ENCODE measurements around the gene DNPEP. TPM values are rescaled to one million over a fixed set of nuclear protein-coding genes. Genes with fewer than 3 reads are reported as not detected.
A peak's percentile ranks its signal among the peaks of the same experiment; 100 is the strongest.

Gene DNPEP
- total RNA-seq, 2 experiments from 2014 or later: 58.1 to 59.7 TPM

DNA sequence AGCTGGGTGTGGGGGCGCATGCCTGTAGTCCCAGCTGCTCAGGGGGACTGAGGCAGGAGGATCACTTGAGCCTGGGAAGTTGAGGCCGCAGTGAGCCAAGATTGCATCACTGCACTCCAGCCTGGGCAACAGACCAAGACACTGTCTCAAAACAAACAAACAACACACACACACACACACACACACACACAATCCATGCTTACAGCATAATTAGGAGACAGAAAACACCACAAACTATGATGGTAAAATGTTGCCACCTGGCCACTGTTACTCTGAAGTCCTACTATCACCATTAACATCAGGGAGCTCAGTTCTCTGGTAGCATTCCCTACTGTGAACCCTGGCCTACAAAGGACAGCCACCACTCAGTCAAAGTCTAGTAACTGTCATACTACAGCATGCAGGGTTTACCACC, 18.3 kb downstream of the DNPEP start:
- no peaks in the 10 kb centered on the region for H3K9me3 Mint-ChIP-seq (ENCODE audit: insufficient read depth)
- H3K4me3 Mint-ChIP-seq: no peak overlapping the region
- DNase-seq (no peak), ATAC-seq (no peak)
- H3K27me3 Mint-ChIP-seq (ENCODE audit: low read depth): no peaks in the 10 kb centered on the region
- ChIA-PET CTCF (no interaction called here), POLR2A (no interaction called here)
- no peak overlapping the region for H3K27ac Mint-ChIP-seq
- H3K4me1 Mint-ChIP-seq (ENCODE audit: low read depth): no peaks in the 10 kb centered on the region
- peaks cover 11% of the 10 kb centered on the region for H3K36me3 Mint-ChIP-seq (ENCODE audit: low read depth)

DNA sequence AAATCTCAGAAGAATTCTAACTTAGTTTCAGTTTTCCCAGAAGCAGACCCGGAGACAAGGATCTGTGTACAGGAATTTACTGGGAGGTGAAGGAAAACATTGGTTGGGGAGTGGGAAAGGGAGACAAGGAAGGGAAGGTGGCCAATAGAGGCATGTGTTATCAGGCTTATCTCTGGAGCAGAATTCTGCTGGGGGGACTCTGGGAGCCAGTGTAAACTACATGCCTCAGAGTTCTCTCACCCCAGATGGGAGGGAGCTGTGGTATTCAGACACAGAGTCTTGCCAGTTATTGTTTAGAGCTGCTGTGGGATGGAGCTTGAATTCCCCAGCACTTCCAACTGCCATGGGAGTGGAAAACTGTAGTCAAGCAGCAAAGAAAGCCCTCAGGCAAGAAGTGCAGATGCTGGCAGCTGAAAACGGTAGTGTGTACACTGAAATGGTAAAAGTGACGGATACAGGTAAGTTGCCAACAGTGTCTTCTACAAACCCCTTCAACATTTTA, 19.0 kb downstream of the DNPEP start:
- H3K9me3 Mint-ChIP-seq (ENCODE audit: insufficient read depth): no peaks in the 10 kb centered on the region
- POLR2A ChIA-PET: no interaction called here
- no peaks in the 10 kb centered on the region for H3K27me3 Mint-ChIP-seq (ENCODE audit: low read depth)

DNA sequence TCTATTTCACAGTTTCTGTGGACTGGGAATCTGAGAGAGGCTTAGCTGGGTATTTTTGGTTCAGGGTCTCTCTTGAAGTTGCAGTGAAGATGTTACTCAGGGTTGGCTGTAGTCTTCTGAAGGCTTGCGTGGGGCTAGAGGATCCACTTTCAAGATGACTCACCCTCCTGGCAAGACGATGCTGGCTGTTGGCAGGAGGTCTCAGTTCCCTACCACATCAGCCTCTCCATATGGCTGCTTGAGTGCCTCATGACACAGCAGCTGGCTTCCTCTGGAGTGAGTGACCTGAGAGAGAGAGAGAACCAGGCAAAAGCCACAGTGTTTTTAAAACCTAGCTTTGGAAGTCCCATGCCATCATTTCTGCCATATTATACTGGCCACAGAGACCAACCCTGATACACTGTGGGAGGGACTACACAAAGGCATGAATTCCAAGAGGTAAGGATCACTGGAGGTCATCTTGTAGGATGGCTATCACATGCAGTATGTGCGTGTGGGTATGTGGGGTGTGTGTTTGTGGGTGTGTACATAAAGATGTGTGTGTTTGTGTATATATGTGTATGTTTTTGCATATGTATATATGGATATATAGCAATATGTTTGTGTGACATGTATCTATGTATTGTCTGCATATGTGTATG, 25.1 kb downstream of the DNPEP start:
- Mint-ChIP-seq H3K36me3 (ENCODE audit: low read depth) (no peaks in the 10 kb centered on the region), H3K9me3 (ENCODE audit: insufficient read depth) (no peaks in the 10 kb centered on the region), H3K4me1 (ENCODE audit: low read depth) (peaks cover 4% of the 10 kb centered on the region), H3K27ac (no peak overlapping the region), H3K4me3 (no peak overlapping the region), H3K27me3 (ENCODE audit: low read depth) (peaks cover 22% of the 10 kb centered on the region)
- no peak for ATAC-seq
- no peak for DNase-seq
- CTCF ChIA-PET: interaction anchor here (1.0 kb wide), 1 partner anchor 11 kb away, joined by 3 read pairs; no protein-coding TSS in a partner anchor
- POLR2A ChIA-PET: no interaction called here

More for the DNA sequence above, 19.0 kb downstream of the DNPEP start:
- H3K36me3 Mint-ChIP-seq (ENCODE audit: low read depth): peaks cover 4% of the 10 kb centered on the region
- ATAC-seq (no peak), DNase-seq (no peak)
- CTCF ChIA-PET: no interaction called here
- H3K27ac Mint-ChIP-seq: no peak overlapping the region
- no peak overlapping the region for H3K4me3 Mint-ChIP-seq
- no peaks in the 10 kb centered on the region for H3K4me1 Mint-ChIP-seq (ENCODE audit: low read depth)

DNA sequence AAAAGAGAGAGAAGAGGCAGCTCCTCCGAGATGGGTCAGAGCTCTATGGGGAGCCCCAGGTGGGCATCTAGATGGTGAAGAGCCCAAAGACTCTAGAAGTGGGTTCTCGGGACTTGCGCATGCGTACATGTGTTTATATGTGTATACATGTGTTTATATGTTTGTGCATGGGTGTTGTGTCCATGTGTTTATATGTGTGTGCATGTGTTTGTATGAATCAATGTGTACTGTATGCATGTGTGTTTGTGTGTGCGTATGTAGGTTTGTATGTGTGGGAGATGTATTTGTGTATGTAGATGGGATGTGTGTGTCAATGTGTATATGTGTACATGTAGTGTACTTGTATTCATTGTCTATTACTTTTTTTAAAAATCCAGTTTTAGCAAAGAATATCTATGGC, 25.6 kb downstream of the DNPEP start:
- DNase-seq (no peak), ATAC-seq (no peak)
- Mint-ChIP-seq H3K36me3 (ENCODE audit: low read depth) (no peaks in the 10 kb centered on the region), H3K4me1 (ENCODE audit: low read depth) (peaks cover 4% of the 10 kb centered on the region), H3K27ac (no peak overlapping the region), H3K4me3 (no peak overlapping the region), H3K27me3 (ENCODE audit: low read depth) (peaks cover 25% of the 10 kb centered on the region), H3K9me3 (ENCODE audit: insufficient read depth) (no peaks in the 10 kb centered on the region)
- ChIA-PET CTCF (interaction anchor here (1.0 kb wide), 1 partner anchor 10 kb away, joined by 3 read pairs; no protein-coding TSS in a partner anchor), POLR2A (no interaction called here)

DNA sequence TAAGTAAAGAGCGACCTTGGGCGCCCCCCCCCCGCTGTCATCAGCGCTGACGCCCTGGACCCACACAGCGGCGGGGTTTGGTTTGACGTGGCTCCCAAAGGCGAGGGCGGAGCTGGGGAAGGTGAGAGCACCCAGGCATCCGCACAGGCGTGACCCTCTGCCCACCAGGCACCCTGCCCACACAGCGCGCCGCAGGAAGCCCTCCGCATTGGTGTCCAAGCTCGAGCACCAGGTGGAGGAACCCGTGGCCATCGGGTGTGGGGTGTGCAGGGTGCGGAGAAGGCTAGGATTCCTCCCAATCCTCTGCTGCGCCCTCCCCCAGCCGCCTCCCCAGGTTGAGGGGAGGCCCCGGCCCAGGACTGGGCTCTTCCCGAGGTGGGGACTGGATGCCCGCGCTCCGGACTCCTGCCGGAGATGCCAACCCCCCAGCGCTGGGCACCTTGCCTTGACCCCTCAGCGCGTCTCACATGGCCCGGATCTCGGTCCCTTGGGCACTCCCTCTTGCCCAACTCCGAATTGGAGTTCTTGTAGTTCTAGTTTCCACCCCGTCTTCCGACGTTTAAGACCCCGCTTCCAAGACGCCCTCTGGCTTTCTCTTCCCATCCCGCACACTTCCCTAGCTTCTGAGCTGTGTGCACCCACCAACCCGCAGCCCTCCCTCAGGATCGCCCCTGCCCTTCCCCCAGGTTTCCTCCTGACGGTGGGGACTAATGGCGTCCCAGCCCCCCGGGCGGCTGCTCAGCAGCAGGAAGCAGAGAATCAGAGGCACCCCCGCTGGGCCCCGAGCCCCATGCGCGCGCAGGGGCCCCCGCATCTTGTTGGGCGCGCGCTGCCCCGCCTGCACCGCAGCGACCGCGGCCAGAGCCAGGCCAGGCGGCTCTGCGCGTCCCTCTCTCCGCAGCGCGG, 29.3 kb downstream of the DNPEP start:
- H3K27ac Mint-ChIP-seq: no peak overlapping the region
- no peak overlapping the region for H3K4me3 Mint-ChIP-seq
- CTCF ChIA-PET: no interaction called here
- H3K27me3 Mint-ChIP-seq (ENCODE audit: low read depth): peaks cover 42% of the 10 kb centered on the region
- H3K4me1 Mint-ChIP-seq (ENCODE audit: low read depth): peaks cover 4% of the 10 kb centered on the region
- H3K36me3 Mint-ChIP-seq (ENCODE audit: low read depth): no peaks in the 10 kb centered on the region
- ATAC-seq: peak; percentile 41
- DNase-seq: no peak
- POLR2A ChIA-PET: no interaction called here
- no peaks in the 10 kb centered on the region for H3K9me3 Mint-ChIP-seq (ENCODE audit: insufficient read depth)

DNA sequence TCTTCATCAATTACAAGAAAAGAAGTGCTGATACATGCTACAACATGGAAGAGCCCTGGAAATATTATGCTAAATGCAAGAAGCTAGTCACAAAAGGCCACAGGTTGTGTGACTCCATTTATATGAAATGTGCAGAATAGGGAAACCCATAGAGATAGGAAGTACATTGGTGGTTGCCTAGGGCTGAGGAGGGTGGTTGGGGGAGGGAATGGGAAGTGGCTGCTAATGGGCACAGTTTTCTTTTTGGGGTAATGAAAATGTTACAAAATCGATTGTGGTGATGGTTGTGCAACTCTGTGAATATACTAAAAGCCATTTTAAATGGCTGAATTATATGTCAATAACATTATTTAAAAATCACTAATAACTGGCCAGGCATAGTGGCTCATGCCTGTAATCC, 30.9 kb downstream of the DNPEP start:
- Mint-ChIP-seq H3K36me3 (ENCODE audit: low read depth) (no peaks in the 10 kb centered on the region), H3K27me3 (ENCODE audit: low read depth) (peaks cover 42% of the 10 kb centered on the region), H3K9me3 (ENCODE audit: insufficient read depth) (no peaks in the 10 kb centered on the region), H3K27ac (no peak overlapping the region), H3K4me1 (ENCODE audit: low read depth) (no peaks in the 10 kb centered on the region), H3K4me3 (no peak overlapping the region)
- no peak for ATAC-seq
- ChIA-PET POLR2A (no interaction called here), CTCF (interaction anchor here (1.3 kb wide), 1 partner anchor 45 kb away, joined by 3 read pairs; no protein-coding TSS in a partner anchor)
- no peak for DNase-seq

DNA sequence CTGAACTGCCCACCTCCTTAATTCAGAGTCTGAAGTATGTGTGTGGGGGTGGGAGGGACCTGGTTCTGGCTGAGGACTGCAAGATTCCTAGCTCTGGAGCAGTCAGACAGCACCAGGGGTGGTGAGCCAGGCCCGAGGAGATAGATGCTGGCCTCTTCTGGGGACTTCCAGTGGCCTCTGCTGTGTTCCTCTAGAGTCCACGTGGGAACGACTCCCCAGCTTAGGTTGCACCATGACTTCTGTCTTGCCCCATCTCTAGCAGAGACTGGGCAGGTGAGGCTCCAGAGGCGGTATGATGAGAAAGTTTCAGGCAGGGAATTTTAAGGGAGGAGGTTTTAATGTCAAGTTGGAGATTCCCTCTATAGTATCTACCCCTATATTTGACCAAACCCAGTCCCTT, 33.1 kb downstream of the DNPEP start:
- no peak overlapping the region for H3K4me3 Mint-ChIP-seq
- H3K36me3 Mint-ChIP-seq (ENCODE audit: low read depth): no peaks in the 10 kb centered on the region
- H3K27ac Mint-ChIP-seq: no peak overlapping the region
- peaks cover 33% of the 10 kb centered on the region for H3K27me3 Mint-ChIP-seq (ENCODE audit: low read depth)
- no peaks in the 10 kb centered on the region for H3K4me1 Mint-ChIP-seq (ENCODE audit: low read depth)
- ChIA-PET POLR2A (no interaction called here), CTCF (interaction anchor here (1.8 kb wide), 1 partner anchor 59 kb away, joined by 5 read pairs; no protein-coding TSS in a partner anchor)
- ATAC-seq: no peak
- no peaks in the 10 kb centered on the region for H3K9me3 Mint-ChIP-seq (ENCODE audit: insufficient read depth)
- DNase-seq: no peak

DNA sequence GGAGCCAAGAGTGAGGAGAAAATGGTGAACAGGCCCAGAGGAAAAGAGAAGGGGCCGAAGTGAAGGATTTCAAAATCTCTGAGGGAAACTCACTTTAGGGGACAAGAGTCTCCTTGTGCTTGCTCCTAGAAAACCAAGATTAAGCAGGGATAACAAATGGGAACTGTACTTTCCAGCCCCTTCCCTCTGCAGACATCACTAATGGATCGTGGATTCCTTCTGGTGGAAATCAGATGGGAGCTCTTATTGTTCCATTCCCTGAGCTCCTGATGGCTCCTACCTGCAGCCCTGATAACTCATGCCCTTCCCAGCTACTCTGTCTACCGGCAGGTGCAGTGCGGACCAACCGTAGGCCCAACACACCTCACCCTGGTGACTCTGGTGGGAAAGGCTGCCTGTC, 34.6 kb downstream of the DNPEP start:
- no peak overlapping the region for H3K27ac Mint-ChIP-seq
- no peaks in the 10 kb centered on the region for H3K9me3 Mint-ChIP-seq (ENCODE audit: insufficient read depth)
- H3K27me3 Mint-ChIP-seq (ENCODE audit: low read depth): peaks cover 31% of the 10 kb centered on the region
- H3K4me3 Mint-ChIP-seq: no peak overlapping the region
- POLR2A ChIA-PET: no interaction called here
- H3K4me1 Mint-ChIP-seq (ENCODE audit: low read depth): no peaks in the 10 kb centered on the region
- ATAC-seq: no peak
- CTCF ChIA-PET: interaction anchor here (1.0 to 2.6 kb wide), 5 partner anchors 13 to 75 kb away, joined by 3 to 7 read pairs (median 5); partner anchors contain the start of gene DNAJB2
- no peak for DNase-seq
- no peaks in the 10 kb centered on the region for H3K36me3 Mint-ChIP-seq (ENCODE audit: low read depth)

DNA sequence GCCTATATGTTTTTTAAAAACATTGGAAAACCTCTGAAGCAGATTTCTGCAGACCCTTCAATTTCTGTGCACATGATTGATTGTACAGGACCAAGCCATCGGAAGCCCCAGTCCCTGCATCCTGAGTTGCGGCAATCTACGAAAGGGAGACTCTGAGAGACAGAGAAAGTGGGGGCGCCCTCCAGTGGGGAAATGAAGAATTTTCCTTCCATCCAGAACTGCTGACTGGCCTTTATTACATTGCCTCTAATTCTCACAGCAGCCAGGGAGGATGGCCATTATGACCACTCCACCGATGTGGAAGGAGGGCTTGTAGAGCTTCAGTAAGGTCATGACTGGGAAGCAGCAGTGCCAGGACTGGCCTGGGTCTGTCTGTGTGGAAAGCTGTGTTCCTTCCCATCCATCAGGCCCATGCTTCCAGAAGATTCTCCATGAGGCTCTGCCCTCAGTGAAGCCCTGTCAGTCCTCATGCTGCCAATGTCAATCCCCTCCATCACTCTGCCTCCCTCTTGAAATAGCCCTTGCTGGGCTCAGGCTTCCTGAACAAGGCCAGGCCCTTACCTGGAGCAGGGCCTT, 35.2 kb downstream of the DNPEP start:
- Mint-ChIP-seq H3K27ac (no peak overlapping the region), H3K4me3 (no peak overlapping the region), H3K9me3 (ENCODE audit: insufficient read depth) (no peaks in the 10 kb centered on the region), H3K4me1 (ENCODE audit: low read depth) (no peaks in the 10 kb centered on the region), H3K27me3 (ENCODE audit: low read depth) (peaks cover 26% of the 10 kb centered on the region), H3K36me3 (ENCODE audit: low read depth) (no peaks in the 10 kb centered on the region)
- ChIA-PET POLR2A (no interaction called here), CTCF (interaction anchor here (1.1 to 2.6 kb wide), 7 partner anchors 9 to 193 kb away, joined by 3 to 7 read pairs (median 4); partner anchors contain the start of gene DNAJB2)
- peak; percentile 80 for ATAC-seq
- peak; percentile 80 for DNase-seq

DNA sequence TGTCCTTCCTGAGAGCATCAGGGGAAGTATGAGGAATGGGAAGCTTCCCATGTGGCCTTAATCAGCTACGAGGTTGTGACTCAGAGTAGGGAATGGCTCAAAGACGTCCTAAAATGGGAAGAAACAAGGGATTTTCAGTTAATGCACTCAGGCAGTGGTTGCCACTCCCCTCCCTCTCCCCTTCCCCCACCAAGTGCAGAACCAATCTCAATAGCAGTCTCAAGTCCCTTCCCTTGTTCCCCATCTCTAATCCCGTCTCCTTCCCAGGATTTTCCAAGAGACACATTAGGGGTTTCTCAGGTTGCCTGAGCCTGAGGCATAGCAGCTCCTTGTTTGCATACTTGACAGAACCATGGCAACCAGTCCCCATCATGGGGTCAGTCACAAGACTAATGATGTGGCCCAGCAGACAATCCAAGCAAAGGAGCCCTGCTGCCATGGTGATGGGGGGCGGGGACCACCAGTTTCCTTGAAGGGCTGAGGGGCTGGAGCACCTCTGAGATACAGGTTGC, 36.9 kb downstream of the DNPEP start:
- Mint-ChIP-seq H3K27ac (no peak overlapping the region), H3K4me1 (ENCODE audit: low read depth) (no peaks in the 10 kb centered on the region), H3K4me3 (no peak overlapping the region), H3K36me3 (ENCODE audit: low read depth) (no peaks in the 10 kb centered on the region), H3K27me3 (ENCODE audit: low read depth) (peaks cover 17% of the 10 kb centered on the region), H3K9me3 (ENCODE audit: insufficient read depth) (no peaks in the 10 kb centered on the region)
- ChIA-PET POLR2A (no interaction called here), CTCF (interaction anchor here (1.2 to 1.8 kb wide), 3 partner anchors 13 to 196 kb away, joined by 3 to 4 read pairs (median 4); no protein-coding TSS in a partner anchor)
- no peak for ATAC-seq
- no peak for DNase-seq

DNA sequence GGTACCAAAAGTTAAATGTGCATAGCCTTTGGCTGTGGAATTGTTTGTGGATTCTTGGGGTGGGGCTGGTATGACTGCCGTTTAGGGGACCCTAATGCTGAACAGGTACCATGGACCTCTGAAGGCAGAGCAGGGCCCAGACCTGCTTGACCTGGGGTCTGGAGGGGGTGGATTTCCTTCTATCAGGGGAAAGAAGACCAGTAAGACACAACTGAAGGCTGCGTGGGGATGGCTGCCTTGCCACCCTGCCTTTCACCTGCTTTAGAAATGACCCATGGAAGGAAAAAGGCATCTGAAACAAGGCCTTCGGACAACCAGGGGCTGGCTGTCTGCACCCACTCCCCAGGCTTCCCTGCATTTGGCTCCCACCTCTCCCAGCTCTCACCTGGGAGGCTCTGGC, 37.5 kb downstream of the DNPEP start:
- ATAC-seq: no peak
- peaks cover 16% of the 10 kb centered on the region for H3K27me3 Mint-ChIP-seq (ENCODE audit: low read depth)

More for the DNA sequence above, 37.5 kb downstream of the DNPEP start:
- POLR2A ChIA-PET: no interaction called here
- DNase-seq: no peak
- no peak overlapping the region for H3K4me3 Mint-ChIP-seq
- H3K4me1 Mint-ChIP-seq (ENCODE audit: low read depth): no peaks in the 10 kb centered on the region
- CTCF ChIA-PET: interaction anchor here (1.2 to 1.8 kb wide), 2 partner anchors 55 to 195 kb away, joined by 4 read pairs; no protein-coding TSS in a partner anchor
- H3K27ac Mint-ChIP-seq: no peak overlapping the region
- no peaks in the 10 kb centered on the region for H3K36me3 Mint-ChIP-seq (ENCODE audit: low read depth)
- no peaks in the 10 kb centered on the region for H3K9me3 Mint-ChIP-seq (ENCODE audit: insufficient read depth)

Measured in activated CD8-positive, alpha-beta T cell treated with anti-CD3 and anti-CD28 coated beads, Interleukin-2, amount 10 ng/mL, durations not matched to agents 7 days and 5 days (primary cell).